ENCODE data around the gene CACHD1.

- TF ChIP-seq MAZ (CRISPR knock-in tag; conservative IDR thresholded peaks at IDR 0.05 in 1 of 2, IDR thresholded peaks at IDR 0.05 in 1 of 2) (no peak), HNRNPL (IDR thresholded peaks at IDR 0.05; ENCODE audit: low read depth, low read length) (no peak)
Observed at GRCh38 chr1:64516301-64516700, 46.4 kb downstream of the CACHD1 start.

Measured in K562 (cell line).